Endodermal cell (in vitro differentiated cells): ENCODE measurements around the gene ATP6V0B. TPM values are rescaled to one million over a fixed set of nuclear protein-coding genes. Genes with fewer than 3 reads are reported as not detected.

Experiments used
- DNase-seq: peaks from one replicate; pipeline ENCODE4 v3.0.0-alpha.2; 2017
- H3K27ac ChIP-seq: 2 replicates; pipeline ENCODE4 v1.5.1; 2013; ENCODE audit warnings: mild to moderate bottlenecking, low read depth, low read length, moderate library complexity
- H3K27me3 ChIP-seq: 2 replicates; pipeline ENCODE4 v1.6.1; 2013; ENCODE audit warnings: mild to moderate bottlenecking, low read length, moderate library complexity; ENCODE audit not compliant: insufficient read depth, control insufficient read depth, poor library complexity, severe bottlenecking
- H3K36me3 ChIP-seq: 2 replicates; pipeline ENCODE4 v1.7.0; 2013; ENCODE audit warnings: mild to moderate bottlenecking, low read length, moderate library complexity; ENCODE audit not compliant: control insufficient read depth, insufficient read depth
- H3K4me1 ChIP-seq: one replicate; pipeline ENCODE4 v1.7.0; 2013; ENCODE audit warnings: low read length; ENCODE audit not compliant: control insufficient read depth, insufficient read depth
- H3K4me3 ChIP-seq: 2 replicates; pipeline ENCODE4 v1.5.1; 2013; ENCODE audit warnings: mild to moderate bottlenecking, low read length, moderate library complexity
- H3K9ac ChIP-seq: 2 replicates; pipeline ENCODE4 v1.6.1; 2013; ENCODE audit warnings: mild to moderate bottlenecking, low read length, moderate library complexity; ENCODE audit not compliant: poor library complexity, severe bottlenecking; ENCODE audit errors: extremely low read depth
- H3K9me3 ChIP-seq: 2 replicates; pipeline ENCODE4 v1.6.1; 2013; ENCODE audit warnings: mild to moderate bottlenecking, low read length, moderate library complexity; ENCODE audit not compliant: control insufficient read depth
- H3K27ac Mint-ChIP-seq: 2 replicates; pipeline ENCODE4 v1.8.0; 2020; ENCODE audit warnings: mixed read lengths
- H3K27me3 Mint-ChIP-seq: 2 replicates; pipeline ENCODE4 v1.8.0; 2021; ENCODE audit warnings: mild to moderate bottlenecking, mixed read lengths; ENCODE audit not compliant: insufficient read depth
- H3K36me3 Mint-ChIP-seq: 2 replicates; pipeline ENCODE4 v1.8.0; 2020; ENCODE audit warnings: low read depth, mixed read lengths
- H3K4me1 Mint-ChIP-seq: 2 replicates; pipeline ENCODE4 v1.8.0; 2020; ENCODE audit warnings: mixed read lengths
- H3K4me3 Mint-ChIP-seq: 2 replicates; pipeline ENCODE4 v1.8.0; 2020; ENCODE audit warnings: mild to moderate bottlenecking, moderate library complexity, mixed read lengths
- H3K9me3 Mint-ChIP-seq: 2 replicates; pipeline ENCODE4 v1.8.0; 2020; ENCODE audit warnings: mild to moderate bottlenecking, mixed read lengths
- CTCF ChIP-seq: fragments of 200-600 bp; sonication (generic); conservative IDR thresholded peaks from 2 replicates; pipeline ENCODE4 v1.5.0; 2021; ENCODE audit warnings: antibody characterized with exemption, mild to moderate bottlenecking
- WGBS, 2 experiments: methylation state at CpG; one replicate each; pipeline versions ENCODE4 v1.1.5 to v1.1.7; 2013; ENCODE audit warnings: missing lambda C conversion rate in 2 of 2, mixed read lengths in 1 of 2; ENCODE audit not compliant: insufficient coverage in 1 of 2, insufficient read length in 1 of 2; 5-methylcytosine and 5-hydroxymethylcytosine counted together
- total RNA-seq, 2 donors: library from RNA; stranded (reverse); fragmentation: NEBNext Ultra II Directional in 1 of 2; extraction: Animal tissue kit (Norgen Biotek cat#: 25700) in 1 of 2; gene quantifications; 2 replicates in 1 of 2; 3 replicates in 1 of 2; pipeline ENCODE4 v1.2.1, GENCODE V29; 2021

ATP6V0B gene
- total RNA-seq, 2 donors from 2014 or later, result 108 to 116 TPM

- WGBS, 2 experiments, result 90 to 93% methylated on average over 4 to 9 of the region's 9 CpGs
- Mint-ChIP-seq H3K27me3 (no peaks in the 10 kb centered on the region), H3K9me3 (no peaks in the 10 kb centered on the region), H3K36me3 (peaks cover 32% of the 10 kb centered on the region), H3K4me1 (peaks cover 29% of the 10 kb centered on the region), H3K4me3 (peak overlapping the region; percentile 72), H3K27ac (no peak overlapping the region)
- no peak for DNase-seq
- peaks cover 7% of the 10 kb centered on the region for H3K4me1 ChIP-seq
- peaks cover 29% of the 10 kb centered on the region for H3K36me3 ChIP-seq
- peak overlapping the region; percentile 53 for H3K4me3 ChIP-seq
- no peak overlapping the region for H3K27ac ChIP-seq
- no peaks in the 10 kb centered on the region for H3K9me3 ChIP-seq
- no peak for TF ChIP-seq CTCF
- no peaks in the 10 kb centered on the region for H3K27me3 ChIP-seq
- H3K9ac ChIP-seq, result no peak overlapping the region
Measured at GRCh38 chr1:43977376-43978263, 2.9 kb downstream of the ATP6V0B start.

GRCh38 chr1:43978264-43978550 is 3.4 kb downstream of the ATP6V0B start:
- Histone ChIP-seq H3K9ac (peak overlapping the region; percentile 51), H3K27ac (no peak overlapping the region), H3K9me3 (no peaks in the 10 kb centered on the region), H3K4me1 (peaks cover 7% of the 10 kb centered on the region), H3K4me3 (peak overlapping the region; percentile 86), H3K36me3 (peaks cover 23% of the 10 kb centered on the region), H3K27me3 (no peaks in the 10 kb centered on the region)
- DNase-seq, result no peak
- H3K4me1 Mint-ChIP-seq, result peaks cover 29% of the 10 kb centered on the region
- no peak for TF ChIP-seq CTCF
- peaks cover 30% of the 10 kb centered on the region for H3K36me3 Mint-ChIP-seq
- H3K27me3 Mint-ChIP-seq, result no peaks in the 10 kb centered on the region
- no peaks in the 10 kb centered on the region for H3K9me3 Mint-ChIP-seq
- peak overlapping the region; percentile 85 for H3K4me3 Mint-ChIP-seq
- WGBS, 2 experiments, result 82% methylated on average over 4 to 5 of the region's 5 CpGs
- peak overlapping the region; percentile 84 for H3K27ac Mint-ChIP-seq

- Mint-ChIP-seq H3K27ac (peak within 1 kb of the TSS; percentile 86), H3K4me1 (peaks cover 28% of the 10 kb centered on the region), H3K4me3 (peak within 1 kb of the TSS; percentile 85), H3K27me3 (no peaks in the 10 kb centered on the region), H3K9me3 (no peaks in the 10 kb centered on the region), H3K36me3 (peaks cover 31% of the 10 kb centered on the region)
- Histone ChIP-seq H3K27me3 (no peaks in the 10 kb centered on the region), H3K4me1 (peaks cover 7% of the 10 kb centered on the region), H3K36me3 (peaks cover 20% of the 10 kb centered on the region), H3K27ac (peak within 1 kb of the TSS; percentile 46), H3K4me3 (peak within 1 kb of the TSS; percentile 86), H3K9ac (peak within 1 kb of the TSS; percentile 63), H3K9me3 (no peaks in the 10 kb centered on the region)
- DNase-seq, result peak; percentile 80
- no peak for TF ChIP-seq CTCF
- WGBS, 2 experiments, result 4 to 16% methylated on average over 14 to 54 of the region's 54 CpGs
Measured at GRCh38 chr1:43978551-43979260, 3.9 kb downstream of the ATP6V0B start, which contains the start of gene B4GALT2. Gene B4GALT2 (plus strand): TSS chr1:43979210. CDS start chr1:43981161, 1,951 bp downstream.
